GM04503 (cell line): ENCODE measurements around the gene GALR2.
"Not testable (repeated sequence)": the region's sequence is repeated elsewhere in the genome, so short reads cannot be mapped to it uniquely, and the experiment has no call there.

ENCODE experiments used
- DNase-seq: peaks from one replicate; pipeline ENCODE4 v3.0.0-alpha.2; 2012; ENCODE audit warnings: low read depth

Gene GALR2

GRCh38 chr17:76074390-76075363, at the start of gene GALR2:
Gene GALR2, plus strand, starts transcription at chr17:76074781. Its CDS starts 103 bp downstream, at chr17:76074884.
- no peak for DNase-seq

DNA sequence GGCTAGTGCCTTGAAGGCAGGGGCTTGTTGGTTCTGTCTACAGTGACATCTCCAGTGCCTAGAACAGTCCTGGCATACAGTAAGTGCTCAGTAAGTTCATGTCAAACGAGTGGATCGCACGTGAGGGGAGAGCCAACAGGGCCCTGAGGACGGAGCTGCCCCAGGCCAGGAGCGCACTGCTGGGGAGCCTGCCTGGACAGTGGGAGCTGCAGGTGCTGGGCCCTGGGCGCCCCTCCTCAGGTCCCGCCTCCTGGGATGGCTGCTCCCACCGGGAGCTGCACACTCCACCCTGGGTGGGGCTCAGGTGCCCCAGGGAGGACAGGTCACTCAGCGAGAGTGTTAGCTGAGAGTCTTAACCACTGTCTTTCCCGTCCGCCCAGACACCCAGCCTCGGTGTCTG, 49.3 kb upstream of the GALR2 start:
- no peak for DNase-seq

- no peak for DNase-seq
Measured at GRCh38 chr17:76026714-76027158, 47.8 kb upstream of the GALR2 start.

DNA sequence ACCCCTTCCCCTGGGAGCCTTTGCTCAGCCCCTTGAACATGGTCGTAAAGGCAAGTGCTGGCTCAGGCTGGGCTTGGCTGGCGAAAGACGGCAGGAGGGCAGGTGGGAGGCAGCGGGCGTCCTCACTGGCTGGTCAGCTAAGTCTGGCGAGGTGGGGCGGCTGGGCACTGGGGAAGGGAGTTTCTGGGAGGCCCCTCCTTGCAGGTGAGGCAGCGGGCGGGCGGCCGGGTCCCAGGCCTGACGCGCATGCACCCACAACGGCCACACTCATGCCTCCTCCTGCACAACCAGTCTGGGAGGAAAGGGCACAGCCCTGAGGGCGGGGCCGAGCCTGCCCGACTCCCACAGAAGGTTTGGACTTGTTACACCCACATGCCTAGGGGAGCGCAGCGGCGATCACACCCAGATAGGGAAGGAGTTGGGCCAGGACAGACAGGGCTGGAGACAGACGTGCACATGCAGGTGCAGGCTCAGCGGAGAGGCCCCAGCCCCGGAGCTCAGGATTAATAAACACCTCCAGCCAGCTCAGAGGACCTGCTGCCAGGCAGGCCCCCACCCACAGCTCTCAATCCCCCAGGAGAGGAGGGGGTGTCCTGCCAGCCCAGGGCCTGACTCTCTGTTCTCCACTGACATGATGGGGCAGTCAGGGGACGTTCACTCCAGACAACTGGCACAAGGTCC, 47.3 kb upstream of the GALR2 start, which contains the start of gene EVPL:
Gene EVPL, minus strand, starts transcription at position 148 of the 681 bp plus-strand sequence. Its CDS starts 108 bp downstream, at position 40.
- no peak for DNase-seq

GRCh38 chr17:76032073-76032779, 42.4 kb upstream of the GALR2 start:
- DNase-seq: no peak

DNA sequence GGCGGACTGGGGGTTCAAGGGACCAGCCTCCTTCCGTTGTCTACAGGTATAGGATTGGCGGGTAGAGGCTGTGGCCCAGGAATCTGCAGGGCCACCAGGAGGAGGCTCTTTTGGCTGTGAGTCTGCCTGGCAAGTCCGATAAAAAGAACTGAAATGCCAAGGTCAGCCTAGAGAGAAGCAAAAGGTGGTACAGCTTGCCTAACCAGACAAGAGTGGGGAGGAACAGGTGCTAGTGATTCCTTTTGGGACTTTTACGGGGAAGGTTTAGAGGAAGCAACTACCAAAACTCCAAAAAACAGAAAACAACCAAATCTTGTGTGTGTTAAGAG, 41.8 kb upstream of the GALR2 start:
- DNase-seq: no peak

DNA sequence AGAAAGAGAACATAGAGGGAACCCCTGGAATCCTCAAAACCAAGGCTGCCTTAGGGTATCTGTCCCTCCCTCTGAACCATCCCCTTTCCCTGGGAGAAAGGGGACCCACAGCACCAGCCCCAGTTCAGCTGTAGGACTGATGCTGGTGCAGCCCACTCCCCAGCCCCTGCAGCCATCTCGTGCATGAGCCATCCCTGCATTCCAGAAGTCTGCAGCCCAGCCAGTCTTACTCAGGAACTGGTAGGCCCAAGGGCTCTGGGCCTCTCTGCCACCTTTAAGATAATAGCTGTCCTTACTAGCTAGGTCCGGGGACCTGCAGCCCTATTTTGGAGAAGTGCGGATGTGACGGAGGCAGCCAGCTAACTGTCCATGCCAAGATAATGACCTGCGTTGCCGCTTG, 41.4 kb upstream of the GALR2 start:
- DNase-seq: no peak

GRCh38 chr17:76034428-76035350, 39.9 kb upstream of the GALR2 start:
- no peak for DNase-seq

DNA sequence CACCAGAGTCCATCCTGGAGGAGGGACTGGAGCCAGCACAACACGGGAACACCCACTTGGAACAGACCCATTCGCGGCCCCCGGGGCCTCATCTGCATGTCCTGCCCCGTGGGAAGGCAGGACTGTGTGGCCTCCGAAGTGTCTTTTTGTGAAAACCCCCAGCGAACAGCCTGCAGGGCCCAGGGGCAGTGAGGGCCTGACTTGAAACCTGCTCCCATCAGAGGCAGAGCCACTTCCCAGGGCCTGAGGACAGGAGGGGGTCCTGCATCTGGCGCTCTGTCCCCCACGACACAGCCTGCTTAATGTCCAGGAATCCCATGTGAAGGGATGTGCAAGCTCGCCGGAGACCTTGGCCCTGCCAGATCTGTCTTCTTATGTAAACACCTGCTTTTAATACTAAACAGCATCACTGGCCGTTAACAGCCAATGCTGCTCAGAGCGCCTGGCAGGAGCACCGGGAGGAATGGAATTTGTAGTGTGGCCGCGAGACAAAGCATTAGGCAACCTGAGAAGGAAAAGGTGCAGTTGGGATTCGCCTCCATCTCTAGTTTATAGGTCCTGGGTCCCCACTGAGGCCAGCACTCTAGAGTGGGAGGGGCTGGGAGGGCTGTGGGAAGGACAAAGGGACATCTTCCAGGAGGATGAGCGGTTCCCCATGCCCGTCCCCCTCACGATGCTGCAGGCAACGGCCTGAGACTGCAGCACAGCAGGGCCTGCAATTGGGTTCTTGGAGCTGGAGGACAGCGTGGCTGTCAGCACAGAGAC, 37.9 kb upstream of the GALR2 start:
- DNase-seq: no peak

DNA sequence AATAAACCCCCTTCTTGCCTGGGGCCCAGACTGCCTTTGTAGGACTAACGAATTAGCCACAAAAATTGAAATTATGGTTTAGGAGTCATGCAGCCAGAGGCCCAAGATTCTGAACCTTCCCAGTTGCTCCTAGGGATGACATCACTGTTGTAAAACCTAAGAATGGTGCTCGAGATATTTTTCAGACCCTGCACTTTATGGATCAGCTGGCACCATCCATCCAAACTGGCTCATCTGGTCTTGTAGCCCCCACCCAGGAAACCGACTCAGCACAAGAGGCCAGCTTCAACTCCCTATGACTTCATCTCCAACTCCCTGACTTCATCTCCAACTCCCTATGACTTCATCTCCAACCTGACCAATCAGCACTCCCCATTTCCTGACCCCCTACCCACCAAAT, 36.5 kb upstream of the GALR2 start:
- no peak for DNase-seq

GRCh38 chr17:76039121-76039520, 35.5 kb upstream of the GALR2 start:
- DNase-seq: no peak

DNA sequence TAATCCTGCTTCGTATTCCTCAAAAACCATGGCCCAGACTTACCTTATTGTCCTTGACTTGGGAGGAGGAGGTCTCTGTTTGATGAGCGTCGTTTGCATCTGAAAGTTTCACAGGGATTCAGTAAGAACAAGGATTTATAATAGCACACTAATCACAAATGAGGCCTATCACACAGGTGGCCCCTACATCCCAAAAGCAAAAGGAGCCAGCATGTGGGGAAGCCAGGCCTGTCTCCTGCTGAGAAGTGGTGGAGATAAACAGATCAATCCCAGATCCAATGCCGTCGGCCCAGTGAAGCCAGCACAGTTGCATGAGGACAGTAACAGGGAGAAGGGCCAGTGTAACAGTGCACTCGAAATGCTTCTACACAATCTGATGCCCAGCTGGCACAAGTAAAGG, 34.2 kb upstream of the GALR2 start:
- no peak for DNase-seq

DNA sequence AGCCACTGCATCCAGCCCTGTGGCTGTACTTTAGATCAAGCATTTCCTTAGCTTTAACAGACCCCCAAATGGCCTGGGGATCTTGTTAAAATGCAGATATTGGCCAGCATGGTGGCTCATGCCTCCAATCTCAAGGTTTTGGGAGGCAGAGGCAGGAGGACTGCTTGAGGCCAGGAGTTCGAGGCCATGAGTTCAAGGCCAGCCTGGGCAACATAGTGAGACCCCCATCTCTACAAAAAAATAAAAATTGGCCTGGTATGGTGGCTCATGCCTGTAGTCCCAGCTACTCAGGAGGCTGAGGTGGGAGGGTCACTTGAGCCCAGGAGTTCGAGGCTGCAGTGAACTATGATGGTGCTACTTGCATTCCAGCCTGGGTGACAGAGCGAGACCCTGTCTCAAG, 31.7 kb upstream of the GALR2 start:
- DNase-seq: not testable (repeated sequence)

- DNase-seq: not testable (repeated sequence)
Measured at GRCh38 chr17:76044475-76045007, 30.0 kb upstream of the GALR2 start.

DNA sequence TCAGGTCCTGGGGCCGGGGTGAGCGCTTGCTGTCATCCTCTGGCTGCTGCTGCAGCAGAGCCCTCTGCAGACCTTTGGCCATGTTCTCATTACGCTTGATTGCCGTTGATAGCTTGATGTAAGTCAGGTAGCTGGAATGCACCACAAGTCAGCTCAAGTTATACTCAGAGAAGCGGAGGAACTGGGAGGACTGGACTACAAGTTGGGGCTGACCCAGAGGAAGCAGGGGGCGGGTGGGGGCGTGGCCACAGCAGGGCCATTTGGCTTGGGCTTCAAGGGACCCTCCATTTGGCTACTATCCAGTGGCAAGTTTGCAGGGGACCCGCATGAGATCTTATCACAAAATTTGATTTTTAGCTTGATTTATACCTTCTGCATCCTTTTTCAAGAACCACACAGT, 28.5 kb upstream of the GALR2 start:
- DNase-seq: no peak

- no peak for DNase-seq
Measured at GRCh38 chr17:76048025-76048605, 26.5 kb upstream of the GALR2 start.

DNA sequence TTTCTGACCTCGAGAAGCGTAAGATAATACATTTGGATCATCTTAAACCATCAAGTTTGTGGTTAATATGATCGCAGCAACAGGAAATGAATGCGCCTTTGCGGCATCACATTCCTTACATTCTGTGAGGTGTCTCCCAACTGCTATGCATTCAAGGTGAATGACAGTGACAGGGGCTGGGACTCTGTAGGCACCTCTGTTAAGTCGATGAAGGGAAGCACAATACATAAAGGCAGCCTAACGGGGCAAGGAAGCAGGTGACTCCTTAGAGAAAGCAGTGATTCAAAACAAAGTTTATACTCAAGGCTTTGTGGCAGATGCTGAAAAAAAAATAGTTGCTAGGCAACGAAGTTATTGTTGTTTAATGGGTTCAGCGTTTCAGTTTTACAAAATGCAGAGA, 25.9 kb upstream of the GALR2 start:
- no peak for DNase-seq

GRCh38 chr17:76049239-76049638, 25.3 kb upstream of the GALR2 start:
- DNase-seq: no peak

- no peak for DNase-seq
Measured at GRCh38 chr17:76049836-76050537, 24.6 kb upstream of the GALR2 start.
